ENCODE measurements around the gene HSDL1. TPM values are rescaled to one million over a fixed set of nuclear protein-coding genes. Genes with fewer than 3 reads are reported as not detected.

The HSDL1 gene
- polyA plus RNA-seq, 1 experiment: 12.1 TPM

DNA sequence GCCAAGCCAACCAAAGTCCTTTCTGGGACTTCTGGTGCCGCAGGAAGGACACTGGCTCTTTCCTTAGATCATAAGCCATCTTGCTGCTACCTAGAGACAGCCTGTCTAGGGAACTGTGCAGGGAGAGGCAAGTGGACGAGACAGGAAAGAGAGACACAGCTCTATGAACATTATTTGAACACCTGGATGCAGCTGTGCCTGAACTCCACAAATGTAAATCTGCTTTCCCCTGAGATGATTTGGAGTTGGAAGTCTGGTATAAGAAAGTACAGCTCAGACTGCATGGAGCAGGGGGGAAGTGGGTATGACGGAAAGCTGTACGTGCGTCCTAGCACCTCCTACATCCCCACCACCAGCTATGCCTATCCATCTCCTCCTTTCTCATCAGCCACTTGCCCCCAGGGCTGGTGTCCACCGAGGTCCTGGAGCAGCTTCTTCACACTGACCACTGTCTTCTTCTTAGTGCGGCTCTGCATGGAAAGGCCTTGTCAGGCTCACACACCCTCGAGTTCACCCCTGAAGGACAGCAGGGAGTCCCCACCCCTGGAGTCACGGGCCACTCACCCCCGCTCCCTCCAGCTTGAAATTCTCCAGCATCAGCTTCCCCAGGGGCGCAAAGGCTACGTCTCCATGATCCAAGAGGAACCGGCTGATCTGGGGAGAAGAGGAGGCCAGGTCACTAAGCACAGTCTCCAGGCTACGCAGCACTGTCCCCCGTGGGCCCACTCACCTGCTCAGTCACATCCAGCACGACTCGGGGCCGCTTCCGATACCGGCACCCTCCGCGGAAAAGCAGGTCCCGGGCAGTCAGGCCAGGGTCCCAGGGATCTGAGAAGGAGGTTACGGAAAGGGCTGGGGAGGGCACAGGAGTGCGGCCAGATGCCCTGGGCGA lies 37.9 kb upstream of the HSDL1 start:
- H3K27me3 ChIP-seq (ENCODE audit: control insufficient read depth, insufficient read depth, low read length): no peaks in the 10 kb centered on the region

DNA sequence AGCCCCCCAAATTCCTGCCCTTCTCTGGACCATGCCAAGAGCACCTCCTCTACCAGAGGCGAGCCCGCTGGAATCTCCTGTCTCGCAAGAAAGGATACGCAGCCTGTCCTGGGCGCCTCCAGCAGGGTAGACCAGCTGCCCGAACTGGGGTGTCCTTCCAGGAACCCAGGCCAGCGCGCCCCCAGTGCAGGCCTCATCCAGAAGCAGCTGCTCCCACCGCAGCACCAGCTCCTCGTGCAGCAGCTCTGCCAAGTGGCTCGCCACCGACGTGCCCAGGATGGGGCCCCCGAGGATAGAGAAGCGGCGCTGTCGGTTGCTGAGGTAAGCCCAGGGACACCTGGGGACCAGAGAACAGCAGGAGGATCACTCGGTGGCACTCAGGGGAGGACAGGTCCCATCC lies 37.1 kb upstream of the HSDL1 start:
- Histone ChIP-seq H3K36me3 (ENCODE audit: control insufficient read depth, insufficient read depth, low read length) (peaks cover 39% of the 10 kb centered on the region), H3K4me3 (ENCODE audit: low read depth, low read length) (no peak overlapping the region), H3K27me3 (ENCODE audit: control insufficient read depth, insufficient read depth, low read length) (no peaks in the 10 kb centered on the region)
- TF ChIP-seq, protein P1, sequence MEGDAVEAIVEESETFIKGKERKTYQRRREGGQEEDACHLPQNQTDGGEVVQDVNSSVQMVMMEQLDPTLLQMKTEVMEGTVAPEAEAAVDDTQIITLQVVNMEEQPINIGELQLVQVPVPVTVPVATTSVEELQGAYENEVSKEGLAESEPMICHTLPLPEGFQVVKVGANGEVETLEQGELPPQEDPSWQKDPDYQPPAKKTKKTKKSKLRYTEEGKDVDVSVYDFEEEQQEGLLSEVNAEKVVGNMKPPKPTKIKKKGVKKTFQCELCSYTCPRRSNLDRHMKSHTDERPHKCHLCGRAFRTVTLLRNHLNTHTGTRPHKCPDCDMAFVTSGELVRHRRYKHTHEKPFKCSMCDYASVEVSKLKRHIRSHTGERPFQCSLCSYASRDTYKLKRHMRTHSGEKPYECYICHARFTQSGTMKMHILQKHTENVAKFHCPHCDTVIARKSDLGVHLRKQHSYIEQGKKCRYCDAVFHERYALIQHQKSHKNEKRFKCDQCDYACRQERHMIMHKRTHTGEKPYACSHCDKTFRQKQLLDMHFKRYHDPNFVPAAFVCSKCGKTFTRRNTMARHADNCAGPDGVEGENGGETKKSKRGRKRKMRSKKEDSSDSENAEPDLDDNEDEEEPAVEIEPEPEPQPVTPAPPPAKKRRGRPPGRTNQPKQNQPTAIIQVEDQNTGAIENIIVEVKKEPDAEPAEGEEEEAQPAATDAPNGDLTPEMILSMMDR (IDR thresholded peaks at IDR 0.05; ENCODE audit: insufficient read depth, low read depth, low read length): no peak
- no peak for DNase-seq (ENCODE audit: low read depth)
- CTCF ChIA-PET: no interaction called here
- POLR2A ChIA-PET: no interaction called here

More for the DNA sequence above, 37.9 kb upstream of the HSDL1 start:
- H3K36me3 ChIP-seq (ENCODE audit: control insufficient read depth, insufficient read depth, low read length): peaks cover 39% of the 10 kb centered on the region
- H3K4me3 ChIP-seq (ENCODE audit: low read depth, low read length): no peak overlapping the region
- TF ChIP-seq, protein P1 (IDR thresholded peaks at IDR 0.05; ENCODE audit: insufficient read depth, low read depth, low read length): no peak
- DNase-seq (ENCODE audit: low read depth): no peak
- ChIA-PET POLR2A (no interaction called here), CTCF (interaction anchor here (1.4 to 1.5 kb wide), 2 partner anchors 13 to 98 kb away, joined by 3 to 4 read pairs; no protein-coding TSS in a partner anchor)

GRCh38 chr16:84181144-84181915 lies 36.4 kb upstream of the HSDL1 start:
- ChIA-PET CTCF (no interaction called here), POLR2A (no interaction called here)
- Histone ChIP-seq H3K4me3 (ENCODE audit: low read depth, low read length) (no peak overlapping the region), H3K36me3 (ENCODE audit: control insufficient read depth, insufficient read depth, low read length) (peaks cover 39% of the 10 kb centered on the region), H3K27me3 (ENCODE audit: control insufficient read depth, insufficient read depth, low read length) (no peaks in the 10 kb centered on the region)
- TF ChIP-seq, protein P1 (IDR thresholded peaks at IDR 0.05; ENCODE audit: insufficient read depth, low read depth, low read length): no peak
- no peak for DNase-seq (ENCODE audit: low read depth)

- TF ChIP-seq, protein P1 (IDR thresholded peaks at IDR 0.05; ENCODE audit: insufficient read depth, low read depth, low read length): no peak
- no peaks in the 10 kb centered on the region for H3K27me3 ChIP-seq (ENCODE audit: control insufficient read depth, insufficient read depth, low read length)
- H3K36me3 ChIP-seq (ENCODE audit: control insufficient read depth, insufficient read depth, low read length): peaks cover 39% of the 10 kb centered on the region
- DNase-seq (ENCODE audit: low read depth): no peak
- POLR2A ChIA-PET: no interaction called here
- H3K4me3 ChIP-seq (ENCODE audit: low read depth, low read length): no peak overlapping the region
- CTCF ChIA-PET: interaction anchor here (1.3 kb wide), 1 partner anchor 98 kb away, joined by 3 read pairs; no protein-coding TSS in a partner anchor
These were observed 35.7 kb upstream of the HSDL1 start for GRCh38 chr16:84180519-84181140.

All from BJ (cell line).